ENCODE data around the gene HP1BP3. TPM values are rescaled to one million over a fixed set of nuclear protein-coding genes. Genes with fewer than 3 reads are reported as not detected.

Gene HP1BP3
- total and polyA plus RNA-seq, 7 donors = 54.6 to 269 (median 158) TPM

DNA sequence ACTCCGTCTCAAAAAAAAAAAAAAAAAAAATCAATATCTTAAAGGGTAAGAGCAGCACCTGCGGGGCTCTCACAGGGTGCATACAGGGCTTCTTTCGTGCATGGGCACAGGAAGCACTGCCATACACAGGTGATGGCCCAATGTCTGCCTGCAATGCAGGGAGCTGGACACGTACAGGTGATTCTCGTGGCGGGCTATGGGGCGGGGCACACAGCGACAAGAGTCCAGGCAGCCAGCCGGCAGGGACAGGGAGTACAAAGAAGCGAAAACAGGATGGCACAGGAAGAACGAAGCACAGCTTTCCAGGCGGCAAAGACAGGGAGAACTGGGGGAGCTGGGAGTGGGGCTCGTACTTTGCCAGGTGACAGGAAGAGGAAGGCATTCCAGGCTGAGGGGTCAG, 70.9 kb downstream of the HP1BP3 start:
- WGBS, 2 donors = 23 to 72% methylated on average over 13 of the region's 13 CpGs
- TF ChIP-seq, protein P1, sequence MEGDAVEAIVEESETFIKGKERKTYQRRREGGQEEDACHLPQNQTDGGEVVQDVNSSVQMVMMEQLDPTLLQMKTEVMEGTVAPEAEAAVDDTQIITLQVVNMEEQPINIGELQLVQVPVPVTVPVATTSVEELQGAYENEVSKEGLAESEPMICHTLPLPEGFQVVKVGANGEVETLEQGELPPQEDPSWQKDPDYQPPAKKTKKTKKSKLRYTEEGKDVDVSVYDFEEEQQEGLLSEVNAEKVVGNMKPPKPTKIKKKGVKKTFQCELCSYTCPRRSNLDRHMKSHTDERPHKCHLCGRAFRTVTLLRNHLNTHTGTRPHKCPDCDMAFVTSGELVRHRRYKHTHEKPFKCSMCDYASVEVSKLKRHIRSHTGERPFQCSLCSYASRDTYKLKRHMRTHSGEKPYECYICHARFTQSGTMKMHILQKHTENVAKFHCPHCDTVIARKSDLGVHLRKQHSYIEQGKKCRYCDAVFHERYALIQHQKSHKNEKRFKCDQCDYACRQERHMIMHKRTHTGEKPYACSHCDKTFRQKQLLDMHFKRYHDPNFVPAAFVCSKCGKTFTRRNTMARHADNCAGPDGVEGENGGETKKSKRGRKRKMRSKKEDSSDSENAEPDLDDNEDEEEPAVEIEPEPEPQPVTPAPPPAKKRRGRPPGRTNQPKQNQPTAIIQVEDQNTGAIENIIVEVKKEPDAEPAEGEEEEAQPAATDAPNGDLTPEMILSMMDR (IDR thresholded peaks at IDR 0.05) = no peak
- no peaks in the 10 kb centered on the region for H3K9me3 ChIP-seq
- H3K36me3 ChIP-seq = no peaks in the 10 kb centered on the region
- intact Hi-C loops (cut with DNase I) = no loop called here
- H3K4me1 ChIP-seq = peaks cover 0 to 13% (median 10%) of the 10 kb centered on the region in 4 donors
- no peak overlapping the region for H3K4me3 ChIP-seq
- peaks cover 0 to 3% (median 0%) of the 10 kb centered on the region in 3 donors for H3K27me3 ChIP-seq
- DNase-seq = no peak
- H3K27ac ChIP-seq = no peak overlapping the region

DNA sequence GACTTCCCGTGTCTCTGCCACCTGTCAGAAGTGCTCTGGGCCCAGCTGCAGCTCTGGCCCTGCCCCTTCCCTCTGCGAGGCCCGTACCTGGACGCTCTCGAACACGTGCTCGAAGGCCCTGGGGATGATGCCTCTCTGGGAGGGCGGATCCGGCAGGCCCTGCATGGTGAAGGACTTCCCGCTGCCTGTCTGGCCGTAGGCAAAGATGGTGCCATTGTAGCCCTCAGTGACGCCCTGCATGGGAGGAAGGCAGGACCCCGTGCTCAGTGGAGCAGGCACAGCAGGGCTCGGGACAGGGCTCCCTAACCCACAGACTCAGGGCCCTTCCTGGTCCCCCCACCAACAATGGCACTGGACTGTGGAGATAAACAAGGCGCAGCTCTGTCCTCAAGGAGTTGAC, 71.7 kb downstream of the HP1BP3 start:
- Histone ChIP-seq H3K4me3 (no peak overlapping the region), H3K36me3 (no peaks in the 10 kb centered on the region), H3K27me3 (peaks cover 0 to 3% (median 0%) of the 10 kb centered on the region in 3 donors), H3K9me3 (no peaks in the 10 kb centered on the region), H3K27ac (no peak overlapping the region), H3K4me1 (peaks cover 0 to 13% (median 10%) of the 10 kb centered on the region in 4 donors)
- DNase-seq = no peak
- 82 to 83% methylated on average over 15 of the region's 15 CpGs for WGBS, 2 donors
- intact Hi-C loops (cut with DNase I) = no loop called here
- TF ChIP-seq, protein P1 (IDR thresholded peaks at IDR 0.05) = no peak
- TF ChIP-seq POLR2AphosphoS5 (IDR thresholded peaks at IDR 0.05) = no peak
- TF ChIP-seq POLR2A (IDR thresholded peaks at IDR 0.05) = no peak
- no peak for TF ChIP-seq EP300 (IDR thresholded peaks at IDR 0.05)

DNA sequence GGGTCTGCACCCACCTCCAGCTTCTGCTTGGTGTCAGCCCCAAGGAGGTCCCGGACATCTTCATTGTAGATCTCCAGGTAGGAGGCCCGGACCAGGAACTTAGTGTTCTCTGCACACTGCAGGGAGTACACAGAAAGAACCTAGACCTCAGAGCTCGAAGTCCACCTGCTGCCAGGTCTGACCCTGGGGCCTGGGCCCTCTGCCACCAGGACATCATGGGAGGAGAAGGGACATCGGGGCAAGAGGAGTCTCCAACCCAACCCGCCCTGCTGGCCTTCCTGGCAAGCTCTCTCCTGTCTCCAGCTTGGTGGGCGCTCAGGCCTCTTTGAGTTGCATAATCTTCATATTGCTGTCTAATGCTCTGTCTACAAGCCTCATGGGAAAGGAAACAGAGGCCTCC, 73.7 kb downstream of the HP1BP3 start:
- no peak for TF ChIP-seq POLR2AphosphoS5 (IDR thresholded peaks at IDR 0.05)
- TF ChIP-seq POLR2A (IDR thresholded peaks at IDR 0.05) = no peak
- TF ChIP-seq EP300 (IDR thresholded peaks at IDR 0.05) = no peak
- TF ChIP-seq, protein P1 (IDR thresholded peaks at IDR 0.05) = no peak
- no peak overlapping the region for H3K27ac ChIP-seq
- peaks cover 0 to 3% (median 0%) of the 10 kb centered on the region in 3 donors for H3K27me3 ChIP-seq
- peaks cover 0 to 13% (median 10%) of the 10 kb centered on the region in 4 donors for H3K4me1 ChIP-seq
- 77 to 93% methylated on average over 6 of the region's 6 CpGs for WGBS, 2 donors
- DNase-seq = no peak
- intact Hi-C loops (cut with DNase I) = no loop called here
- no peaks in the 10 kb centered on the region for H3K36me3 ChIP-seq
- no peak overlapping the region for H3K4me3 ChIP-seq
- H3K9me3 ChIP-seq = no peaks in the 10 kb centered on the region

DNA sequence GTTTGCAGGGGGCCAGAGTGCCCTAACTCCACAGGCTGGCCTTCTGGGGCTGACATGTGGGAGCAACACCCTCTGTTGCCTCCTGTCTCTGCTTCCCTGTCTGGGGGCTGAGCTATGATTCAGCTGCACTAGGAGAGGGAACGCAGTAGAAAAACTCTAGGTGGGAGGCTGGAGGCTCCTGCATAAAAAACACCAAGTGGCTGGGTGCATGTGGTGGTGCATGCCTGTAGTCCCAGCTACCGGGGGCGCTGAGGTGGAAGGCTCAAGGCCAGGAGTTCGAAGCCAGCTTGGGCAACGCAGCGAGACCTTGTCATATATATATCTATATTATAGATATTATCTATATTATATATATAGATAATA, 74.9 kb downstream of the HP1BP3 start:
- TF ChIP-seq EP300 (IDR thresholded peaks at IDR 0.05) (no peak), POLR2A (IDR thresholded peaks at IDR 0.05) (no peak), POLR2AphosphoS5 (IDR thresholded peaks at IDR 0.05) (no peak)
- TF ChIP-seq, protein P1 (IDR thresholded peaks at IDR 0.05) = no peak
- no peak for DNase-seq
- Histone ChIP-seq H3K27me3 (peaks cover 0 to 3% (median 0%) of the 10 kb centered on the region in 3 donors), H3K9me3 (no peaks in the 10 kb centered on the region), H3K27ac (no peak overlapping the region), H3K4me3 (no peak overlapping the region), H3K36me3 (no peaks in the 10 kb centered on the region), H3K4me1 (peaks cover 0 to 2% (median 2%) of the 10 kb centered on the region in 4 donors)
- WGBS, 2 donors = 84 to 89% methylated on average over 6 of the region's 6 CpGs
- intact Hi-C loops (cut with DNase I) = no loop called here

Measured in sigmoid colon (tissue), 7 donors.